ENCODE measurements around the gene GCSAML. TPM values are rescaled to one million over a fixed set of nuclear protein-coding genes. Genes with fewer than 3 reads are reported as not detected.

GCSAML gene
- total and polyA plus RNA-seq, 2 of the 4 experiments (the other 2 are of a cell fraction), result not detected

DNA sequence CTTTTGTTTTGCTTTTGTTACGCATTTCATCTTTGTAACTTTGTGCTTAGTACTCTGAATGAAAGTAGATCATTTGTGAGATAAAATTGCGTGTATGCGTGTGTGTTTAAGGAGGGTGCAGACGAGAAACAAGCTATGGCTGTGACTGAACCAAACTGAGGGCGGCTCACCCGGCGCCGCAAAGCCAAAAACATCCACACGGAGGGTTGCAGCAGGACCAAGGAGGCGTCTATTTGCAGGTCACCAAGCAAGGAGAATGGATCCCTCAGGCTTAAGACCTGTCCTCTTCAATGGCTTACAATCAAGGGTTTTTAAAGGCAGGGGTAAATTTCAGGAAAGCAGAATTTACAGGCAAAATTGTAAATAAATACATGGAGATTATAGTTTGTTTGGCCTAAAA, 12.8 kb downstream of the GCSAML start:
- no peak overlapping the region for H2BK20ac ChIP-seq (ENCODE audit: low read depth, low read length)
- no peak overlapping the region for H3K4me2 ChIP-seq (ENCODE audit: low read depth, low read length)
- no peaks in the 10 kb centered on the region for H3K9me1 ChIP-seq (ENCODE audit: insufficient read depth, low read length)
- TF ChIP-seq RAD21 (IDR thresholded peaks at IDR 0.05; ENCODE audit: low read length) (no peak), MAFK (IDR thresholded peaks at IDR 0.05; ENCODE audit: low read depth, low read length) (no peak), NFE2L2 (IDR thresholded peaks at IDR 0.05; ENCODE audit: low read depth, low read length) (no peak), MAZ (IDR thresholded peaks at IDR 0.05; ENCODE audit: borderline replicate concordance, low read depth, low read length) (no peak), MXI1 (IDR thresholded peaks at IDR 0.05; ENCODE audit: borderline replicate concordance, low read depth, low read length) (no peak), BHLHE40 (IDR thresholded peaks at IDR 0.05; ENCODE audit: low read depth, low read length) (no peak), FOS (IDR thresholded peaks at IDR 0.05; ENCODE audit: low read depth, low read length) (no peak), RCOR1 (IDR thresholded peaks at IDR 0.05; ENCODE audit: insufficient replicate concordance, low read length) (no peak), CEBPB (IDR thresholded peaks at IDR 0.05; ENCODE audit: low read depth, low read length) (no peak), POLR2A (IDR thresholded peaks at IDR 0.05; ENCODE audit: low read depth, low read length) (no peak), RFX5 (IDR thresholded peaks at IDR 0.05; ENCODE audit: low read depth, low read length) (no peak), SMC3 (IDR thresholded peaks at IDR 0.05; ENCODE audit: low read depth, low read length) (no peak)
- TF ChIP-seq, protein P1, sequence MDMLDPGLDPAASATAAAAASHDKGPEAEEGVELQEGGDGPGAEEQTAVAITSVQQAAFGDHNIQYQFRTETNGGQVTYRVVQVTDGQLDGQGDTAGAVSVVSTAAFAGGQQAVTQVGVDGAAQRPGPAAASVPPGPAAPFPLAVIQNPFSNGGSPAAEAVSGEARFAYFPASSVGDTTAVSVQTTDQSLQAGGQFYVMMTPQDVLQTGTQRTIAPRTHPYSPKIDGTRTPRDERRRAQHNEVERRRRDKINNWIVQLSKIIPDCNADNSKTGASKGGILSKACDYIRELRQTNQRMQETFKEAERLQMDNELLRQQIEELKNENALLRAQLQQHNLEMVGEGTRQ (IDR thresholded peaks at IDR 0.05; ENCODE audit: low read depth, low read length), result no peak
- TF ChIP-seq, protein P2, sequence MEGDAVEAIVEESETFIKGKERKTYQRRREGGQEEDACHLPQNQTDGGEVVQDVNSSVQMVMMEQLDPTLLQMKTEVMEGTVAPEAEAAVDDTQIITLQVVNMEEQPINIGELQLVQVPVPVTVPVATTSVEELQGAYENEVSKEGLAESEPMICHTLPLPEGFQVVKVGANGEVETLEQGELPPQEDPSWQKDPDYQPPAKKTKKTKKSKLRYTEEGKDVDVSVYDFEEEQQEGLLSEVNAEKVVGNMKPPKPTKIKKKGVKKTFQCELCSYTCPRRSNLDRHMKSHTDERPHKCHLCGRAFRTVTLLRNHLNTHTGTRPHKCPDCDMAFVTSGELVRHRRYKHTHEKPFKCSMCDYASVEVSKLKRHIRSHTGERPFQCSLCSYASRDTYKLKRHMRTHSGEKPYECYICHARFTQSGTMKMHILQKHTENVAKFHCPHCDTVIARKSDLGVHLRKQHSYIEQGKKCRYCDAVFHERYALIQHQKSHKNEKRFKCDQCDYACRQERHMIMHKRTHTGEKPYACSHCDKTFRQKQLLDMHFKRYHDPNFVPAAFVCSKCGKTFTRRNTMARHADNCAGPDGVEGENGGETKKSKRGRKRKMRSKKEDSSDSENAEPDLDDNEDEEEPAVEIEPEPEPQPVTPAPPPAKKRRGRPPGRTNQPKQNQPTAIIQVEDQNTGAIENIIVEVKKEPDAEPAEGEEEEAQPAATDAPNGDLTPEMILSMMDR (conservative IDR thresholded peaks at IDR 0.05; ENCODE audit: low read depth, low read length), result no peak
- no peak overlapping the region for H3K9ac ChIP-seq (ENCODE audit: low read depth, low read length)
- no peak overlapping the region for H3K18ac ChIP-seq (ENCODE audit: low read depth, low read length)
- H2BK15ac ChIP-seq (ENCODE audit: low read depth, low read length), result no peak overlapping the region
- no TSS peak for BruUV-seq (replicated peaks)
- ChIA-PET POLR2A (ENCODE audit: unreplicated experiment) (no interaction called here), CTCF (interaction anchor here (0.6 kb wide), 1 partner anchor 66 kb away, joined by 3 read pairs; no protein-coding TSS in a partner anchor)
- H4K20me1 ChIP-seq (ENCODE audit: insufficient read depth, low read length), result no peaks in the 10 kb centered on the region
- no peak overlapping the region for H2BK120ac ChIP-seq (ENCODE audit: low read depth, low read length)
- dilution Hi-C loops (cut with HindIII; ENCODE audit: low sequenced_read_pairs, unreplicated experiment), result no loop called here
- no peaks in the 10 kb centered on the region for H3K36me3 ChIP-seq (ENCODE audit: control insufficient read depth, insufficient read depth, low read length)
- no peak overlapping the region for H3K14ac ChIP-seq (replicated peaks; ENCODE audit: low read depth, low read length)
- no peak overlapping the region for H2AFZ ChIP-seq (replicated peaks; ENCODE audit: low read length, poor library complexity)
- H3K4me3 ChIP-seq (ENCODE audit: insufficient read depth, low read depth, low read length), result no peak overlapping the region
- 41% methylated on average over 7 of the region's 10 CpGs; no CpG with 5 or more reads in 1 of the 2 experiments for WGBS, 2 experiments (ENCODE audit: extremely low coverage in 2 of 2, insufficient read length in 1 of 2)
- H4K91ac ChIP-seq (ENCODE audit: insufficient read depth, low read depth, low read length), result no peak overlapping the region
- in situ Hi-C loops (cut with MboI; ENCODE audit: low sequenced_read_pairs), result no loop called here
- H3K27ac ChIP-seq (ENCODE audit: insufficient read depth, low read length), result no peak overlapping the region
- no peak overlapping the region for H4K5ac ChIP-seq (ENCODE audit: low read depth, low read length)
- H4K8ac ChIP-seq (ENCODE audit: low read depth in 2 of 2, low read length in 2 of 2), result no peak overlapping the region
- H3K9me3 ChIP-seq (ENCODE audit: control insufficient read depth, insufficient read depth, low read length), result peaks cover 5% of the 10 kb centered on the region; the same call in 1 of the 2 replicates
- H2AK5ac ChIP-seq (ENCODE audit: low read depth, low read length), result no peak overlapping the region
- H2AK9ac ChIP-seq (replicated peaks; ENCODE audit: low read depth, low read length, poor library complexity), result no peak overlapping the region
- no peak overlapping the region for H3K23ac ChIP-seq (ENCODE audit: low read depth, low read length)
- H3K4ac ChIP-seq (ENCODE audit: low read depth, low read length), result no peak overlapping the region
- H2BK5ac ChIP-seq (ENCODE audit: low read depth, low read length, poor library complexity, severe bottlenecking), result no peak overlapping the region
- no peaks in the 10 kb centered on the region for H3K79me1 ChIP-seq (ENCODE audit: low read depth in 1 of 2, low read length in 2 of 2)
- DNase-seq (no peak), ATAC-seq (ENCODE audit: low read depth) (no peak)
- intact Hi-C loops (cut with micrococcal nuclease), result no loop called here
- no peaks in the 10 kb centered on the region for H3K4me1 ChIP-seq (ENCODE audit: control insufficient read depth, insufficient read depth, low read length)
- H3K27me3 ChIP-seq (ENCODE audit: control insufficient read depth, insufficient read depth, low read length), result no peaks in the 10 kb centered on the region
- no peak overlapping the region for H3K56ac ChIP-seq (ENCODE audit: extremely low read depth, insufficient read depth, low read length)
